Natural killer cell treated with Interleukin-12 subunit alpha and Interleukin-12 subunit beta and Interleukin-15 and Interleukin-18, amount 100 ng/mL, for 72 hours (primary cell): ENCODE measurements around the gene TNFRSF9. TPM values are rescaled to one million over a fixed set of nuclear protein-coding genes. Genes with fewer than 3 reads are reported as not detected.
A peak's percentile ranks its signal among the peaks of the same experiment; 100 is the strongest.
"Not testable (repeated sequence)": the region's sequence is repeated elsewhere in the genome, so short reads cannot be mapped to it uniquely, and the experiment has no call there.

Experiments used
- ATAC-seq, 2 donors: fragments of 150-1000 bp; cut with Tn5 transposase in 1 of 2; sonication (Bioruptor Pico), chemical (Tn5 transposase) in 1 of 2; 2 replicates each; pipeline ENCODE4 v1.10.0; 2021
- DNase-seq: peaks from one replicate; pipeline ENCODE4 v3.0.0; 2022; ENCODE audit warnings: low spot score
- H3K27ac Mint-ChIP-seq, 2 donors: 1 replicate in 1 of 2; 2 replicates in 1 of 2; pipeline ENCODE4 v1.8.0; 2022; ENCODE audit warnings: mixed read lengths in 2 of 2, mild to moderate bottlenecking in 1 of 2, moderate library complexity in 1 of 2
- H3K27me3 Mint-ChIP-seq, 2 donors: 1 replicate in 1 of 2; 2 replicates in 1 of 2; pipeline ENCODE4 v1.8.0; 2022; ENCODE audit warnings: mixed read lengths in 2 of 2
- H3K36me3 Mint-ChIP-seq: one replicate; pipeline ENCODE4 v1.8.0; 2022; ENCODE audit warnings: mixed read lengths
- H3K4me1 Mint-ChIP-seq, 2 donors: 1 replicate in 1 of 2; 2 replicates in 1 of 2; pipeline ENCODE4 v1.8.0; 2022; ENCODE audit warnings: low read depth in 2 of 2, mixed read lengths in 2 of 2, mild to moderate bottlenecking in 1 of 2
- H3K4me3 Mint-ChIP-seq: one replicate; pipeline ENCODE4 v1.8.0; 2022; ENCODE audit warnings: mixed read lengths
- H3K9me3 Mint-ChIP-seq: 2 replicates; pipeline ENCODE4 v1.8.0; 2022; ENCODE audit warnings: mixed read lengths
- total RNA-seq, 2 donors: library from RNA; stranded (reverse); gene quantifications; one replicate each; pipeline ENCODE4 v1.2.3, GENCODE V29; 2022

Gene TNFRSF9
- total RNA-seq, 2 donors from 2014 or later: 126 to 462 TPM

- Mint-ChIP-seq H3K36me3 (peaks cover 17% of the 10 kb centered on the region), H3K4me1 (peaks cover 30 to 39% of the 10 kb centered on the region in 2 donors), H3K27me3 (no peaks in the 10 kb centered on the region), H3K4me3 (no peak overlapping the region), H3K27ac (peak overlapping the region; percentile 18 to 83), H3K9me3 (no peaks in the 10 kb centered on the region)
- DNase-seq: no peak
- ATAC-seq: no peak
Measured at GRCh38 chr1:7921796-7922195, 18.8 kb downstream of the TNFRSF9 start.

GRCh38 chr1:7919880-7920279 is 20.8 kb downstream of the TNFRSF9 start:
- no peaks in the 10 kb centered on the region for H3K9me3 Mint-ChIP-seq
- H3K27ac Mint-ChIP-seq: peak overlapping the region; percentile 75 to 97
- H3K27me3 Mint-ChIP-seq: no peaks in the 10 kb centered on the region
- no peak for ATAC-seq
- peaks cover 17% of the 10 kb centered on the region for H3K36me3 Mint-ChIP-seq
- H3K4me1 Mint-ChIP-seq: peaks cover 35 to 36% of the 10 kb centered on the region in 2 donors
- DNase-seq: no peak
- H3K4me3 Mint-ChIP-seq: peak overlapping the region; percentile 56

- not testable (repeated sequence) for ATAC-seq, H3K27ac Mint-ChIP-seq, H3K27me3 Mint-ChIP-seq, H3K4me3 Mint-ChIP-seq, DNase-seq, H3K9me3 Mint-ChIP-seq
- peaks cover 45% of the 10 kb centered on the region in 2 donors for H3K4me1 Mint-ChIP-seq
- H3K36me3 Mint-ChIP-seq: peaks cover 17% of the 10 kb centered on the region
Measured at GRCh38 chr1:7917971-7918370, 22.7 kb downstream of the TNFRSF9 start.

- DNase-seq (no peak), ATAC-seq (no peak)
- peaks cover 11% of the 10 kb centered on the region for H3K36me3 Mint-ChIP-seq
- H3K27ac Mint-ChIP-seq: peak overlapping the region; percentile 72 to 77
- no peaks in the 10 kb centered on the region for H3K27me3 Mint-ChIP-seq
- H3K4me3 Mint-ChIP-seq: peak overlapping the region; percentile 46
- no peaks in the 10 kb centered on the region for H3K9me3 Mint-ChIP-seq
- H3K4me1 Mint-ChIP-seq: peaks cover 44 to 45% of the 10 kb centered on the region in 2 donors
Measured at GRCh38 chr1:7916501-7916830, 24.2 kb downstream of the TNFRSF9 start.

GRCh38 chr1:7915826-7916500 is 24.7 kb downstream of the TNFRSF9 start:
- peak in 1 of 2 donors; percentile 60 for ATAC-seq
- Mint-ChIP-seq H3K4me3 (peak overlapping the region; percentile 46), H3K9me3 (no peaks in the 10 kb centered on the region), H3K4me1 (peaks cover 44% of the 10 kb centered on the region in 2 donors), H3K27ac (peak overlapping the region; percentile 72 to 77), H3K36me3 (peaks cover 11% of the 10 kb centered on the region), H3K27me3 (no peaks in the 10 kb centered on the region)
- DNase-seq: no peak

- DNase-seq (no peak), ATAC-seq (peak; percentile 38 to 56)
- Mint-ChIP-seq H3K36me3 (peaks cover 6% of the 10 kb centered on the region), H3K27ac (peak overlapping the region; percentile 69 to 93), H3K4me3 (peak overlapping the region; percentile 82), H3K27me3 (no peaks in the 10 kb centered on the region), H3K9me3 (no peaks in the 10 kb centered on the region), H3K4me1 (peaks cover 33 to 45% of the 10 kb centered on the region in 2 donors)
Measured at GRCh38 chr1:7912743-7913557, 27.7 kb downstream of the TNFRSF9 start.

- Mint-ChIP-seq H3K9me3 (no peaks in the 10 kb centered on the region), H3K27me3 (no peaks in the 10 kb centered on the region), H3K36me3 (peaks cover 2% of the 10 kb centered on the region), H3K4me3 (peak overlapping the region; percentile 82), H3K4me1 (peaks cover 29 to 41% of the 10 kb centered on the region in 2 donors), H3K27ac (peak overlapping the region; percentile 69 to 93)
- DNase-seq (no peak), ATAC-seq (peak in 1 of 2 donors; percentile 61)
Measured at GRCh38 chr1:7912145-7912544, 28.5 kb downstream of the TNFRSF9 start.

GRCh38 chr1:7905262-7905661 is 35.4 kb downstream of the TNFRSF9 start:
- Mint-ChIP-seq H3K4me1 (peaks cover 30 to 40% of the 10 kb centered on the region in 2 donors), H3K27ac (peak overlapping the region in 1 of 2 donors; percentile 35), H3K27me3 (no peaks in the 10 kb centered on the region), H3K9me3 (no peaks in the 10 kb centered on the region), H3K4me3 (no peak overlapping the region), H3K36me3 (no peaks in the 10 kb centered on the region)
- no peak for ATAC-seq
- no peak for DNase-seq

GRCh38 chr1:7902478-7903085 is 38.1 kb downstream of the TNFRSF9 start:
- ATAC-seq (peak; percentile 60 to 76), DNase-seq (peak; percentile 80)
- peaks cover 50 to 54% of the 10 kb centered on the region in 2 donors for H3K4me1 Mint-ChIP-seq
- no peaks in the 10 kb centered on the region for H3K36me3 Mint-ChIP-seq
- peak overlapping the region; percentile 74 to 91 for H3K27ac Mint-ChIP-seq
- peak overlapping the region; percentile 78 for H3K4me3 Mint-ChIP-seq
- no peaks in the 10 kb centered on the region for H3K9me3 Mint-ChIP-seq
- no peaks in the 10 kb centered on the region for H3K27me3 Mint-ChIP-seq

- H3K9me3 Mint-ChIP-seq: no peaks in the 10 kb centered on the region
- no peaks in the 10 kb centered on the region for H3K27me3 Mint-ChIP-seq
- peak overlapping the region; percentile 56 for H3K4me3 Mint-ChIP-seq
- peak; percentile 62 to 66 for ATAC-seq
- no peaks in the 10 kb centered on the region for H3K36me3 Mint-ChIP-seq
- peak overlapping the region; percentile 89 to 90 for H3K27ac Mint-ChIP-seq
- DNase-seq: peak; percentile 65
- H3K4me1 Mint-ChIP-seq: peaks cover 34 to 51% of the 10 kb centered on the region in 2 donors
Measured at GRCh38 chr1:7899741-7900140, 40.9 kb downstream of the TNFRSF9 start.

GRCh38 chr1:7898962-7899361 is 41.7 kb downstream of the TNFRSF9 start:
- Mint-ChIP-seq H3K4me1 (peaks cover 34 to 51% of the 10 kb centered on the region in 2 donors), H3K36me3 (no peaks in the 10 kb centered on the region), H3K27me3 (no peaks in the 10 kb centered on the region), H3K9me3 (no peaks in the 10 kb centered on the region), H3K4me3 (peak overlapping the region; percentile 51), H3K27ac (peak overlapping the region; percentile 89 to 90)
- peak; percentile 60 to 79 for ATAC-seq
- DNase-seq: no peak

- no peak overlapping the region for H3K4me3 Mint-ChIP-seq
- no peak for DNase-seq
- no peaks in the 10 kb centered on the region for H3K27me3 Mint-ChIP-seq
- no peaks in the 10 kb centered on the region for H3K9me3 Mint-ChIP-seq
- H3K27ac Mint-ChIP-seq: peak overlapping the region in 1 of 2 donors; percentile 27
- ATAC-seq: no peak
- H3K36me3 Mint-ChIP-seq: no peaks in the 10 kb centered on the region
- H3K4me1 Mint-ChIP-seq: peaks cover 25 to 44% of the 10 kb centered on the region in 2 donors
Measured at GRCh38 chr1:7896994-7897393, 43.6 kb downstream of the TNFRSF9 start.

- Mint-ChIP-seq H3K9me3 (peaks cover 3% of the 10 kb centered on the region), H3K4me1 (peaks cover 6 to 13% of the 10 kb centered on the region in 2 donors), H3K27ac (no peak overlapping the region), H3K36me3 (no peaks in the 10 kb centered on the region), H3K4me3 (no peak overlapping the region), H3K27me3 (peaks cover 0 to 3% of the 10 kb centered on the region in 2 donors)
- ATAC-seq: no peak
- no peak for DNase-seq
Measured at GRCh38 chr1:7893529-7894180, 47.0 kb downstream of the TNFRSF9 start.
